ENCODE data around the gene MFSD6. TPM values are rescaled to one million over a fixed set of nuclear protein-coding genes. Genes with fewer than 3 reads are reported as not detected.
A peak's percentile ranks its signal among the peaks of the same experiment; 100 is the strongest.

Gene MFSD6
- polyA plus RNA-seq, 2 of the 4 experiments (the other 2 are of a cell fraction): 14.3 to 41.3 TPM

DNA sequence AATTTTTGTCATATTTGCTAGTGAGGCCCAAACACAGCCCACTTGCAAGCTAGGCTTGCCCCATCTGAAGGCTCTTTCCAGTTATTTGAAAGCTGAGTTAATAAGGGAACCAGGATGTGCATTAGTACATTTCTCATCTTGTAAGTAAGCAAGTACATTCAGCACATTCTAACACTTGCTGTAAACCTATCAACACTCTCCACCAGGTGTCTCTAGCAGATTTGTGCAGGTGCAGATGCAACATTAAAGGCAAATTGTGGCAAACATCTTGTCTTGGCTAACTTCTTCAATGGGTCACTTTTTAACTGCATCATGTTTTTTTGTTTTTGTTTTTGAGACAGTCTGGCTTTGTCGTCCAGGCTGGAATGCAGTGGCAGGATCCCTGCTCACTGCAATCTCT, 25.3 kb upstream of the MFSD6 start:
- DNase-seq (ENCODE audit: low read depth in 1 of 2, low spot score in 1 of 2) (peak; percentile 40 to 80), ATAC-seq (peak; percentile 79 to 80; a peak in 5 of 6 replicates), FAIRE-seq (no peak)
- H3K4me1 ChIP-seq: peaks cover 12% of the 10 kb centered on the region
- WGBS (ENCODE audit: missing lambda C conversion rate): 41% methylated on average over 1 of the region's 1 CpG
- no peak overlapping the region for H3K27ac ChIP-seq
- CTCF ChIA-PET: interaction anchor here (0.6 to 2.2 kb wide), 14 partner anchors 10 to 622 kb away, joined by 3 to 12 read pairs (median 3); no protein-coding TSS in a partner anchor
- POLR2A ChIA-PET: no interaction called here
- no peak overlapping the region for H3K4me3 ChIP-seq
- no peak overlapping the region for H3K4me2 ChIP-seq
- no peaks in the 10 kb centered on the region for H3K9me3 ChIP-seq
- TF ChIP-seq TFCP2L1 (CRISPR knock-in tag; IDR thresholded peaks at IDR 0.05): no peak
- no peak for TF ChIP-seq USF2 (IDR thresholded peaks at IDR 0.05)
- TF ChIP-seq, protein P1, sequence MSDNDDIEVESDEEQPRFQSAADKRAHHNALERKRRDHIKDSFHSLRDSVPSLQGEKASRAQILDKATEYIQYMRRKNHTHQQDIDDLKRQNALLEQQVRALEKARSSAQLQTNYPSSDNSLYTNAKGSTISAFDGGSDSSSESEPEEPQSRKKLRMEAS (IDR thresholded peaks at IDR 0.05): no peak
- no peak for TF ChIP-seq ZFP36 (IDR thresholded peaks at IDR 0.05; ENCODE audit: borderline replicate concordance, partially characterized antibody)
- TF ChIP-seq SMC3 (IDR thresholded peaks at IDR 0.05): peak; percentile 77
- TF ChIP-seq MAFK (IDR thresholded peaks at IDR 0.05; ENCODE audit: partially characterized antibody): peak; percentile 27
- no peak for TF ChIP-seq CHD4 (IDR thresholded peaks at IDR 0.05; ENCODE audit: borderline replicate concordance)
- TF ChIP-seq NPAS2 (CRISPR knock-in tag; IDR thresholded peaks at IDR 0.05; ENCODE audit: borderline replicate concordance): no peak
- TF ChIP-seq, protein P2, sequence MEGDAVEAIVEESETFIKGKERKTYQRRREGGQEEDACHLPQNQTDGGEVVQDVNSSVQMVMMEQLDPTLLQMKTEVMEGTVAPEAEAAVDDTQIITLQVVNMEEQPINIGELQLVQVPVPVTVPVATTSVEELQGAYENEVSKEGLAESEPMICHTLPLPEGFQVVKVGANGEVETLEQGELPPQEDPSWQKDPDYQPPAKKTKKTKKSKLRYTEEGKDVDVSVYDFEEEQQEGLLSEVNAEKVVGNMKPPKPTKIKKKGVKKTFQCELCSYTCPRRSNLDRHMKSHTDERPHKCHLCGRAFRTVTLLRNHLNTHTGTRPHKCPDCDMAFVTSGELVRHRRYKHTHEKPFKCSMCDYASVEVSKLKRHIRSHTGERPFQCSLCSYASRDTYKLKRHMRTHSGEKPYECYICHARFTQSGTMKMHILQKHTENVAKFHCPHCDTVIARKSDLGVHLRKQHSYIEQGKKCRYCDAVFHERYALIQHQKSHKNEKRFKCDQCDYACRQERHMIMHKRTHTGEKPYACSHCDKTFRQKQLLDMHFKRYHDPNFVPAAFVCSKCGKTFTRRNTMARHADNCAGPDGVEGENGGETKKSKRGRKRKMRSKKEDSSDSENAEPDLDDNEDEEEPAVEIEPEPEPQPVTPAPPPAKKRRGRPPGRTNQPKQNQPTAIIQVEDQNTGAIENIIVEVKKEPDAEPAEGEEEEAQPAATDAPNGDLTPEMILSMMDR (IDR thresholded peaks at IDR 0.05): peak; percentile 68
- TF ChIP-seq JUNB (IDR thresholded peaks at IDR 0.05): no peak
- TF ChIP-seq ESRRA (IDR thresholded peaks at IDR 0.05; ENCODE audit: borderline replicate concordance, low read length): no peak
- no peak for TF ChIP-seq EP300 (IDR thresholded peaks at IDR 0.05)
- TF ChIP-seq HMGXB4 (CRISPR knock-in tag; IDR thresholded peaks at IDR 0.05; ENCODE audit: borderline replicate concordance): no peak
- TF ChIP-seq HOXB5 (CRISPR knock-in tag; IDR thresholded peaks at IDR 0.05): no peak
- no peak for TF ChIP-seq CEBPB (IDR thresholded peaks at IDR 0.05)
- TF ChIP-seq, protein P3, sequence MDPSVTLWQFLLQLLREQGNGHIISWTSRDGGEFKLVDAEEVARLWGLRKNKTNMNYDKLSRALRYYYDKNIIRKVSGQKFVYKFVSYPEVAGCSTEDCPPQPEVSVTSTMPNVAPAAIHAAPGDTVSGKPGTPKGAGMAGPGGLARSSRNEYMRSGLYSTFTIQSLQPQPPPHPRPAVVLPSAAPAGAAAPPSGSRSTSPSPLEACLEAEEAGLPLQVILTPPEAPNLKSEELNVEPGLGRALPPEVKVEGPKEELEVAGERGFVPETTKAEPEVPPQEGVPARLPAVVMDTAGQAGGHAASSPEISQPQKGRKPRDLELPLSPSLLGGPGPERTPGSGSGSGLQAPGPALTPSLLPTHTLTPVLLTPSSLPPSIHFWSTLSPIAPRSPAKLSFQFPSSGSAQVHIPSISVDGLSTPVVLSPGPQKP (IDR thresholded peaks at IDR 0.05; ENCODE audit: low read depth, low read length): no peak
- TF ChIP-seq CBX2 (IDR thresholded peaks at IDR 0.05; ENCODE audit: borderline replicate concordance, low read depth): no peak
- TF ChIP-seq RAD21 (conservative IDR thresholded peaks at IDR 0.05 in 1 of 2, IDR thresholded peaks at IDR 0.05 in 1 of 2): peak; percentile 77 to 81
- no peak for TF ChIP-seq JUN (IDR thresholded peaks at IDR 0.05)

GRCh38 chr2:190387422-190387821, 20.7 kb upstream of the MFSD6 start:
- DNase-seq (ENCODE audit: low read depth in 1 of 2, low spot score in 1 of 2): no peak
- no peaks in the 10 kb centered on the region for H3K4me1 ChIP-seq
- H3K27ac ChIP-seq: no peak overlapping the region
- 95% methylated on average over 3 of the region's 3 CpGs for WGBS (ENCODE audit: missing lambda C conversion rate)
- no peak for ATAC-seq
- no peaks in the 10 kb centered on the region for H3K9me3 ChIP-seq
- FAIRE-seq: no peak
- ChIA-PET CTCF (interaction anchor here (0.9 to 1.2 kb wide), 3 partner anchors 123 to 236 kb away, joined by 3 read pairs; no protein-coding TSS in a partner anchor), POLR2A (no interaction called here)
- no peak overlapping the region for H3K4me2 ChIP-seq
- no peak overlapping the region for H3K4me3 ChIP-seq
- TF ChIP-seq RNF2 (IDR thresholded peaks at IDR 0.05; ENCODE audit: borderline replicate concordance, low read depth) (no peak), ZFP36 (IDR thresholded peaks at IDR 0.05; ENCODE audit: borderline replicate concordance, partially characterized antibody) (no peak), POLR2AphosphoS2 (conservative IDR thresholded peaks at IDR 0.05; ENCODE audit: low read length) (no peak), BHLHE40 (IDR thresholded peaks at IDR 0.05; ENCODE audit: low read depth, low read length) (no peak), REST (IDR thresholded peaks at IDR 0.05) (no peak), PHF8 (IDR thresholded peaks at IDR 0.05; ENCODE audit: borderline replicate concordance, low read depth) (no peak), HMGXB4 (CRISPR knock-in tag; IDR thresholded peaks at IDR 0.05; ENCODE audit: borderline replicate concordance) (no peak), POLR2A (IDR thresholded peaks at IDR 0.05; ENCODE audit: low read length) (no peak), NFE2L2 (conservative IDR thresholded peaks at IDR 0.05; ENCODE audit: low read length) (no peak)
